GM20000 (cell line): ENCODE results near the gene MRPL34.

Experiments
- DNase-seq: peaks from one replicate; pipeline ENCODE4 v3.0.0; 2012; ENCODE audit warnings: low spot score
- CTCF ChIP-seq: IDR thresholded peaks from 2 replicates; pipeline ENCODE4 v1.5.1; 2012; ENCODE audit warnings: mild to moderate bottlenecking, control low read depth; ENCODE audit errors: extremely low read depth, missing control alignments

The MRPL34 gene

GRCh38 chr19:17334414-17335409 is 29.0 kb downstream of the MRPL34 start, which contains the start of gene ANO8:
ANO8 (minus strand) TSS chr19:17334855; CDS start chr19:17334670, 185 bp downstream.
- TF ChIP-seq CTCF: no peak
- DNase-seq: peak; percentile 96

DNA sequence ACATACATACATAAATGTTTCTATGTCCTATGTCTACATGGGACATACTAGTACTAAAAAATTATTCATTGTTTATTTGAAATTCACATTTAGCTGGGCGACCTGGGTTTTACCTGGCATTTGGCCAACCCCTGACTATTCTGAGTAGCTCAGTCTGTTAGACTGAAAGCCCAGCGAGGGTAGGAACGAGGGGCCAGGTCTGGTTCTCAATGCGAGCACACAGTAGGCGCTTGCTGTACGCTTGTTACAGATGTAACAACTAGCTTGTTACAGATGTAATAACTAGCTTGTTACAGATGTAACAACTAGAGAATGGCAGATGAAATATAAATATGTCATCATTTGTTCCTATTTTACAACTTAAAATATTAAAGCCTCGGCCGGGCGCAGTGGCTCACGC is 29.9 kb downstream of the MRPL34 start:
- DNase-seq: no peak
- TF ChIP-seq CTCF: no peak

GRCh38 chr19:17336872-17337674 is 31.4 kb downstream of the MRPL34 start, which contains the start of gene GTPBP3:
GTPBP3 (plus strand) TSS chr19:17337553; CDS start chr19:17337612, 59 bp downstream.
- DNase-seq: peak; percentile 98
- TF ChIP-seq CTCF: no peak

DNA sequence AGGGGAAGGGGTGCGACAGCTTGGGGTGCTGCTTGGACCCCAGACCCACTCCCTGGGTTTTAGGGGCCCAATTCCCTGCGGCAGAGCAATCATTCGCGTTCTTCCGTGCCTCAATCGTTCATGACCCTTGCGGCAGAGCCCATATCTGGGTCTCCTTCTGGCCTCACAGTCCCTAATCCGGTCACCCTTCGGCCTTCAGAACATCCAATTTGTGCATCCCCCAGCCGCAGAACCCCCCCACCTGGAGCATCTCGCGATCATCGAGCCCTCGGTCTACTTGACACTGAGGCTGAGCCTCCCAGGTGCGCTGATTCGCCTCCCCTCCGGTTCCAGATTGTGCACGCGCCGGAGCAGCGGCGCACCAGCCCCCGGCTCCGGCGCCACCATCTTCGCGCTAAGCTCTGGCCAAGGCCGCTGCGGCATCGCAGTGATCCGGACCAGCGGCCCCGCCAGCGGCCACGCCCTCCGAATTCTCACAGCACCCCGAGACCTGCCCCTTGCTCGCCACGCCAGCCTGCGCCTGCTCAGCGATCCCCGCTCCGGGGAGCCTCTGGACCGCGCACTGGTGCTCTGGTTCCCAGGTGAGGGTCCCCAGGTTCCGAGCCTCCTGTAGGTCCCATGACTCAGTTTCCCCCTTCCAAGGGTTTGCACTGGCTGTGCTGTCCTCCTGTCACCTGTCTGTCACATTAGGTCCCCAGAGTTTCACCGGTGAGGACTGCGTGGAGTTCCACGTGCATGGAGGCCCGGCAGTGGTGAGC is 32.2 kb downstream of the MRPL34 start:
- TF ChIP-seq CTCF: no peak
- peak; percentile 77 for DNase-seq

- TF ChIP-seq CTCF: no peak
- no peak for DNase-seq
Measured at GRCh38 chr19:17338433-17339078, 32.9 kb downstream of the MRPL34 start.

DNA sequence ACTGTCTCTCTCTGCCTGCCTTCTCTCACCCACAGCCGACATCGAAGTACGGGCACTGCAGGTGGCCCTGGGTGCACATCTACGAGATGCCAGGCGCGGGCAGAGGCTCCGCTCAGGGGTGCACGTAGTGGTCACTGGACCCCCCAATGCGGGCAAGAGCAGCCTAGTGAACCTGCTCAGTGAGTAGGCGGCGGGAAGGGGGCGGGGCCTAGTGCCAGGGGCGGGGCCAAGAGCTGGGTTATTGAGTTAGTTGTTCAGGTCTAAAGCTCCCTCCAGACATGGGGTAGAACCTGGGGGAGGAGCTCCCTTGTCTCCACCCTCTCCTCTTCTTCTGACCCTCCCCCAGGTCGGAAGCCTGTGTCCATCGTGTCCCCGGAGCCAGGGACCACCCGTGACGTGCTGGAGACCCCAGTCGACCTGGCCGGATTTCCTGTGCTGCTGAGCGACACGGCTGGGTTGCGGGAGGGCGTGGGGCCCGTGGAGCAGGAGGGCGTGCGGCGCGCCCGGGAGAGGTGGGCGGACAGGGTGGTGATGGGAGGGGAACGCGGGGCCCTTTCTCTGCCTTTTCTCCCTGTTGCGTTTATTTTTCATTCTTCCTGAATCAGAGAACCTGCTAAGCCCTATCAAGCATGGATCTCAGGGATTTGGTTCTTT is 33.5 kb downstream of the MRPL34 start:
- DNase-seq: peak; percentile 48
- TF ChIP-seq CTCF: no peak
